GM13976 (cell line): ENCODE measurements around the gene ADAM8.
"Not testable (repeated sequence)": the region's sequence is repeated elsewhere in the genome, so short reads cannot be mapped to it uniquely, and the experiment has no call there.

Source experiments
- DNase-seq: peaks from one replicate; pipeline ENCODE4 v3.0.0; 2012; ENCODE audit warnings: low spot score
- CTCF ChIP-seq: IDR thresholded peaks from 2 replicates; pipeline ENCODE4 v1.5.1; 2012; ENCODE audit warnings: borderline replicate concordance, mild to moderate bottlenecking; ENCODE audit not compliant: insufficient read depth; ENCODE audit errors: extremely low read depth, missing control alignments, control extremely low read depth
- in situ Hi-C: fragments of 300-500 bp; cut with MboI; formaldehyde crosslinking; loops from one replicate; pipeline ENCODE4 v1.12.0; 2022; ENCODE audit warnings: low sequenced_read_pairs, mixed read lengths, inconsistent platforms; ENCODE audit not compliant: unreplicated experiment

The ADAM8 gene

DNA sequence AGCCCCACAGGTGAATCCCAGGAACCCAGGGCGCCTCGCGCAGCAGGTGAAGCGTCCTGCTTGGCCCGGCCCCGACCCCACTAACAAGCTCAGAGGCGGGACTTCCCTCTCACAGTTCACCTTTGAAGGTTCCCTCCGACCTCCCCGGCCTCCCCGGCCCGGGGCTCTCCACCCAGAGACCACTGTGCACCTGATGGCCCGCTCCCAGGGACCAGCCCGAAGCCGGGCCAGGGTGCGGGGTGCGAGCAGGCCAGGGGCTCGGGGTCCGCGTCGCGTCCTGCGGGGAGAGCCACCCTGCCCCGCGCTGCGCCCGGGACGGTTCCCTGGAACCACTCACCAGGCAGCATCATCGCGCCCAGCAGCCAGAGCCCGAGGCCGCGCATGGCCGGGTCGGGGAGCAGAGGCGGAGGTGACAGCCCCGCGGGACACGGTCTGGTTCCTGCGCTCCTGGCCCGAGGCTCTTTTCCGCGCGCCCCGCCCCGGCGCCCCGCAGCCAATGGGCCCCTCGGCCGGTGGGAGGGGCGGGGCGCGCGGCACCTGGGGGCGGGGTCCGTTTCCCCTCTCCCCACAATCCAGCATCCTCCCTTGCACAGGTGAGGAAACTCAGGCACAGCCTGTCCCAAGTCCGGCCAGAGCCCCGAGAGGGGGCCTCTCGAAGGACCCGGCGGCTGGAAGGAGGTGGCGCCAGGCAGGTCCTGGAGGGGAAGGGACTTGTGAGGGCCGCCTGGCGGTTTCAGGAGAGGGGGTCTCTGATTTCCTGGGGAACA is at the start of gene ADAM8:
Gene ADAM8 (minus strand): TSS at position 434 of the 767 bp plus-strand sequence. CDS start 51 bp downstream, at position 383.
- DNase-seq = peak; percentile 94
- no peak for TF ChIP-seq CTCF
- in situ Hi-C loops = no loop called here

DNA sequence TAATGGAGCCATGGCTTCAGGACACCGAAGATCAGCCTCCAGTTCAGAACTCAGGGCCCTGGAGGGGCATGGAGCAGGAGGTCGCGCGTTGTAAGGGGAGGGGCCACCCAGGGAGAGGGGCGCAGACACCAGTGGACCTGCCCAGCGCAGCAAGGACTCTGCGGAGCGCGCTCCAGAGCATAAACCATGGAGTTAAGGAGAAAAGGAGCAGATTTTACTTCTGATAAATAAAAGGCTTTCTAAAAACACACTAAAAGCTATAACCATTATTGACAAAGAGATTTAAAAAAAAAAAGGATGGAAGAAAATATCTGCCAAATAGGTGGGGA is 49.5 kb upstream of the ADAM8 start:
- no peak for TF ChIP-seq CTCF
- DNase-seq = no peak
- in situ Hi-C loops = no loop called here

GRCh38 chr10:133325440-133326222 is 49.0 kb upstream of the ADAM8 start:
- in situ Hi-C loops = no loop called here
- TF ChIP-seq CTCF = no peak
- no peak for DNase-seq

DNA sequence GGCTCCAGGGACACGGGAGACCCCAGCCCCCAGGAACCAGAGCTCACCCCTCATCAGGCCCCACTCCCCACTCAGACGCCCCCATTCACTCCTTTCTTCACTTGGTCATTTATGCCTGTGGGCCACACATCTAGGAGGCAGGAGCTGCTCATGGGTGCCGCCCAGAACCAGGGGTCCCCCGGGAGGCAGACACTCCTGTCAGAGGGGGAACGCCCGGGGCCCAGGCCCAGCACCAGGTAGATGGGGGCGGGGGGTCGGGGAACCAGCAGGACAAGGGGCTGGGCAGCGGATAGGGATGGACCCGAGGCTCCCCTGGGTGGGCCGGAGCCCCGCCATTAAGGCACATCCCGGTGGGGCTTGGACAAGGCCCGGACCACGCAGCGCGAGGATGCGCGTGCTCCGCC is 48.2 kb upstream of the ADAM8 start:
- no peak for TF ChIP-seq CTCF
- in situ Hi-C loops = no loop called here
- no peak for DNase-seq

- in situ Hi-C loops = no loop called here
- no peak for DNase-seq
Measured at GRCh38 chr10:133324198-133324792, 47.6 kb upstream of the ADAM8 start.

DNA sequence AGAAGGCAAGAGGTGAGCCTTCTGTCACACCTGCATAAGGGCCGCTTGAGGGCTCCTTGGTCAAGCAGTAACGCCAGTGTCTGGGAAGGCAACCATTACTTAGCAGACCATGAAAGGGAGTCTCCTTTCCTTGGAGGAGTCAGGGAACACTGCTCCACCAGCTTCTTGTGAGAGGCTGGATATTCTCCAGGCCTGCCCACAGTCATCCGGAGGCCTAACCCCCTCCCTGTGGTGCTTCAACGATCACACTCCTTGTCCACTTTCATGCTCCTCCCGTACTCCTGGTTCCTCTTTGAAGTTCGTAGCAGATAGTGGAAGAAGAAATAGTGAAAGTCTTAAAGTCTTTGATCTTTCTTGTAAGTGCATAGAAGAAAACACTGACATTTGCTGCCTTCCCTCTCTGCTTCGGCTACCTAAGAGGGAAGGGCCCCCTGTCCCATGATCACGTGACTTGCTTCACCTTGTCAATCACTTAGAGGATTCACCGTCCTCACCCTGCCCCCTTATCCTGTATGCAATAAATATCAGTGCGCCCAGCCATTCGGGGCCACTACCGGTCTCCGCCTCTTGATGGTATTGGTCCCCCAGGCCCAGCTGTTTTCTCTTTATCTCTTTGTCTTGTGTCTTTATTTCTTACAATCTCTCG is 45.5 kb upstream of the ADAM8 start:
- in situ Hi-C loops, DNase-seq: not testable (repeated sequence)

More at GRCh38 chr10:133324198-133324792, 47.6 kb upstream of the ADAM8 start:
- TF ChIP-seq CTCF = no peak

DNA sequence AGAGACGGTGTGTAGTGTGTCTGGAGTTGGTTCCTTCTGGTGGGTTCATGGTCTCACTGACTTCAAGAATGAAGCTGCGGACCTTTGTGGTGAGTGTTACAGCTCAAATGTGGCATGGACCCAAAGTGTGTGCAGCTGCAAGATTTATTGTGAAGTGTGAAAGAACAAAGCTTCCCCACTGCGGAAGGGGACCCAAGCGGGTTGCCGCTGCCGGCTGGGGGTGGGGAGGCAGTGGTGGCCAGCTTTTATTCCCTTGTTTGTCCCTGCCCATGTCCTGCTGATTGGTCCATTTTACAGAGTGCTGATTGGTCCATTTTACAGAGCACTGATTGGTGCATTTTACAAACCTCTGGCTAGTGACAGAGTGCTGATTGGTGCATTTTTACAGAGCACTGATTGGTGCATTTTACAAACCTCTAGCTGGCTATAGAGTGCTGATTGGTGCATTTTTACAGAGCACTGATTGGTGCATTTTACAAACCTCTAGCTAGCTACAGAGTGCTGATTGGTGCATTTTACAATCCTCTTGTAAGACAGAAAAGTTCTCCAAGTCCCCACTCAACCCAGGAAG is 44.3 kb upstream of the ADAM8 start:
- DNase-seq, in situ Hi-C loops: not testable (repeated sequence)
